PC-3 (cell line): ENCODE results near the gene C16orf54. TPM values are rescaled to one million over a fixed set of nuclear protein-coding genes. Genes with fewer than 3 reads are reported as not detected.
"Not testable (repeated sequence)": the region's sequence is repeated elsewhere in the genome, so short reads cannot be mapped to it uniquely, and the experiment has no call there.

Experiments used
- ATAC-seq: fragments of 200-7000 bp; cut with Tn5 transposase; 2 replicates; pipeline ENCODE4 v1.9.1; 2020; ENCODE audit warnings: mild to moderate bottlenecking, moderate library complexity
- BruUV-seq: library from RNA; stranded (reverse); fragments of 400-500 nt; replicated peaks from 2 replicates; lab custom pipeline; 2021; lab: Mats Ljungman, UMichigan
- CTCF ChIA-PET: fragments of 300-600 bp; sonication (Branson Sonifier 250); formaldehyde crosslinking; loops from one replicate; lab custom pipeline; 2022; ENCODE audit warnings: antibody characterized with exemption; lab: Charles Lee
- POLR2A ChIA-PET: fragments of 300-600 bp; sonication (Branson Sonifier 250); formaldehyde crosslinking; loops from one replicate; lab custom pipeline; 2022; ENCODE audit warnings: antibody characterized with exemption; ENCODE audit not compliant: unreplicated experiment; lab: Charles Lee
- DNase-seq: peaks from one replicate; pipeline ENCODE4 v3.0.0-alpha.2; 2015
- H2AFZ ChIP-seq: fragments of 300-600 bp; sonication (generic); 2 replicates; pipeline ENCODE4 v1.6.0; 2016; ENCODE audit warnings: antibody characterized with exemption, low read length
- H3F3A ChIP-seq: fragments of 300-600 bp; sonication (generic); one replicate; pipeline ENCODE4 v1.6.0; 2017; ENCODE audit warnings: antibody characterized with exemption, low read length, control low read depth, mild to moderate bottlenecking; ENCODE audit not compliant: unreplicated experiment
- H3K27ac ChIP-seq: fragments of 300-600 bp; sonication (generic); 2 replicates; pipeline ENCODE4 v1.5.1; 2016; ENCODE audit warnings: mild to moderate bottlenecking, low read length
- H3K27me3 ChIP-seq: fragments of 300-600 bp; sonication (generic); 2 replicates; pipeline ENCODE4 v1.6.1; 2016; ENCODE audit warnings: low read length, mixed read lengths
- H3K36me3 ChIP-seq: fragments of 300-600 bp; sonication (generic); 2 replicates; pipeline ENCODE4 v1.6.1; 2016; ENCODE audit warnings: low read depth, mixed run types, low read length, mixed read lengths
- H3K4me1 ChIP-seq: fragments of 300-600 bp; sonication (generic); 2 replicates; pipeline ENCODE4 v1.5.1; 2016; ENCODE audit warnings: low read length; ENCODE audit not compliant: insufficient read depth
- H3K4me2 ChIP-seq: fragments of 300-600 bp; sonication (generic); 2 replicates; pipeline ENCODE4 v1.6.0; 2016; ENCODE audit warnings: low read length
- H3K4me3 ChIP-seq: fragments of 300-600 bp; sonication (generic); 2 replicates; pipeline ENCODE4 v1.5.1; 2016; ENCODE audit warnings: mild to moderate bottlenecking, low read length, mixed read lengths
- H3K79me2 ChIP-seq: fragments of 300-600 bp; sonication (generic); 2 replicates; pipeline ENCODE4 v1.6.1; 2017; ENCODE audit warnings: low read length, mixed read lengths
- H3K9ac ChIP-seq: fragments of 300-600 bp; sonication (generic); 2 replicates; pipeline ENCODE4 v1.6.0; 2016; ENCODE audit warnings: mild to moderate bottlenecking, low read length
- H3K9me2 ChIP-seq: fragments of 300-600 bp; sonication (generic); replicated peaks from 2 replicates; pipeline ENCODE4 v1.6.1; 2016; ENCODE audit warnings: mixed run types, low read length, mixed read lengths
- H3K9me3 ChIP-seq: fragments of 300-600 bp; sonication (generic); 2 replicates; pipeline ENCODE4 v1.6.1; 2016; ENCODE audit warnings: low read length, mixed read lengths
- H4K20me1 ChIP-seq: fragments of 300-600 bp; sonication (generic); 2 replicates; pipeline ENCODE4 v1.6.1; 2016; ENCODE audit warnings: low read length, mixed read lengths
- CTCF ChIP-seq: fragments of 300-600 bp; sonication (generic); conservative IDR thresholded peaks from 2 replicates; pipeline ENCODE4 v1.5.1; 2017; ENCODE audit warnings: antibody characterized with exemption, low read depth, mild to moderate bottlenecking, low read length
- EZH2 ChIP-seq: fragments of 300-600 bp; sonication (generic); IDR thresholded peaks from one replicate; pipeline ENCODE4 v1.6.1; 2017; ENCODE audit warnings: antibody characterized with exemption, mild to moderate bottlenecking, low read length; ENCODE audit not compliant: unreplicated experiment
- EZH2phosphoT487 ChIP-seq: fragments of 300-600 bp; sonication (generic); IDR thresholded peaks from 2 replicates; pipeline ENCODE4 v1.6.1; 2018; ENCODE audit warnings: mild to moderate bottlenecking, antibody characterized with exemption, low read length, borderline replicate concordance
- intact Hi-C: fragments of 100-400 bp; cut with micrococcal nuclease; formaldehyde crosslinking; loops from 2 replicates; pipeline ENCODE4 v1.9.0; 2023
- total RNA-seq: library from RNA; depleted of rRNA; stranded (reverse); fragments of >200 nt; gene quantifications from 2 replicates; pipeline ENCODE4 v1.2.3, GENCODE V29; 2014

C16orf54 gene
- total RNA-seq, 1 experiment from 2014 or later: not detected

GRCh38 chr16:29697391-29697790, 48.4 kb downstream of the C16orf54 start:
- no peak overlapping the region for H3K9ac ChIP-seq
- H3K4me3 ChIP-seq: no peak overlapping the region
- no peaks in the 10 kb centered on the region for H3K9me3 ChIP-seq
- H3K4me2 ChIP-seq: no peak overlapping the region
- no peaks in the 10 kb centered on the region for H3K27me3 ChIP-seq
- ChIA-PET CTCF (no interaction called here), POLR2A (no interaction called here)
- no peaks in the 10 kb centered on the region for H3K36me3 ChIP-seq
- intact Hi-C loops: no loop called here
- no peak for ATAC-seq
- no peak for TF ChIP-seq CTCF
- TF ChIP-seq EZH2phosphoT487: no peak
- no peak for TF ChIP-seq EZH2
- DNase-seq: no peak
- H3K4me1 ChIP-seq: no peaks in the 10 kb centered on the region
- no peaks in the 10 kb centered on the region for H3K79me2 ChIP-seq
- H4K20me1 ChIP-seq: no peaks in the 10 kb centered on the region
- H2AFZ ChIP-seq: no peak overlapping the region
- no peak overlapping the region for H3K27ac ChIP-seq
- no peaks in the 10 kb centered on the region for H3F3A ChIP-seq
- no peaks in the 10 kb centered on the region for H3K9me2 ChIP-seq
- no TSS peak for BruUV-seq

- Histone ChIP-seq H3K36me3 (no peaks in the 10 kb centered on the region), H3K9me2 (no peaks in the 10 kb centered on the region), H3K4me2 (no peak overlapping the region), H4K20me1 (no peaks in the 10 kb centered on the region), H3K79me2 (no peaks in the 10 kb centered on the region), H3K27ac (no peak overlapping the region), H3F3A (no peaks in the 10 kb centered on the region), H3K9ac (no peak overlapping the region), H2AFZ (no peak overlapping the region), H3K27me3 (no peaks in the 10 kb centered on the region), H3K4me3 (no peak overlapping the region), H3K9me3 (no peaks in the 10 kb centered on the region), H3K4me1 (no peaks in the 10 kb centered on the region)
- intact Hi-C loops: no loop called here
- no TSS peak for BruUV-seq
- no peak for ATAC-seq
- POLR2A ChIA-PET: no interaction called here
- DNase-seq: no peak
- no peak for TF ChIP-seq EZH2phosphoT487
- no peak for TF ChIP-seq EZH2
- TF ChIP-seq CTCF: no peak
- CTCF ChIA-PET: no interaction called here
Observed at GRCh38 chr16:29696881-29697331, 48.9 kb downstream of the C16orf54 start.

GRCh38 chr16:29695675-29696074, 50.1 kb downstream of the C16orf54 start:
- H3K27me3 ChIP-seq, H3K9ac ChIP-seq, H3K36me3 ChIP-seq, H3K9me2 ChIP-seq, H3K9me3 ChIP-seq, intact Hi-C loops, POLR2A ChIA-PET, H3K4me2 ChIP-seq, H4K20me1 ChIP-seq, ATAC-seq, H3K27ac ChIP-seq, DNase-seq, H2AFZ ChIP-seq, CTCF ChIA-PET, BruUV-seq, H3F3A ChIP-seq, H3K4me3 ChIP-seq, H3K79me2 ChIP-seq, H3K4me1 ChIP-seq: not testable (repeated sequence)
